ENCODE data around the gene GALNT11.

- TF ChIP-seq CTCF (IDR thresholded peaks at IDR 0.05) (no peak), ZFX (IDR thresholded peaks at IDR 0.05; ENCODE audit: borderline replicate concordance) (no peak)
These were observed 53.3 kb downstream of the GALNT11 start for GRCh38 chr7:152078786-152079185.

Measured in 22Rv1 (cell line).